B cell (primary cell): ENCODE results near the gene PPFIA4. TPM values are rescaled to one million over a fixed set of nuclear protein-coding genes. Genes with fewer than 3 reads are reported as not detected.

Source experiments
- ATAC-seq: fragments of 200-7000 bp; cut with Tn5 transposase; one replicate; pipeline ENCODE4 v1.10.0; 2021; ENCODE audit warnings: low read depth, mild to moderate bottlenecking, moderate number of reproducible peaks, moderate library complexity
- CTCF ChIA-PET: fragments of 350-600 bp; sonication (Branson Sonifier 250); formaldehyde crosslinking; loops from one replicate; lab custom pipeline; 2021; ENCODE audit warnings: antibody characterized with exemption, inconsistent platforms; lab: Charles Lee
- POLR2A ChIA-PET: fragments of 350-600 bp; sonication (Branson Sonifier 250); formaldehyde crosslinking; loops from one replicate; lab custom pipeline; 2021; ENCODE audit warnings: antibody characterized with exemption; lab: Charles Lee
- DNase-seq: peaks from one replicate; pipeline ENCODE4 v3.0.0; 2013
- H2AFZ ChIP-seq: 2 replicates; pipeline ENCODE4 v1.6.1; 2012; ENCODE audit warnings: mild to moderate bottlenecking, low read depth, low read length; ENCODE audit not compliant: insufficient read depth, poor library complexity, severe bottlenecking
- H3K27ac ChIP-seq, 2 donors: 1 replicate in 1 of 2; 2 replicates in 1 of 2; pipeline ENCODE4 v1.5.1; 2012 to 2013; ENCODE audit warnings: low read length in 2 of 2, mild to moderate bottlenecking in 2 of 2, moderate library complexity in 1 of 2
- H3K27me3 ChIP-seq, 4 experiments: fragments of 200-600 bp in 1 of 4; sonication (generic) in 1 of 4; replicated peaks in 1 of 4; 1 replicate in 2 of 4; 2 replicates in 2 of 4; pipeline versions ENCODE4 v1.6.1 to v1.7.0; 2013 to 2016; ENCODE audit warnings: low read length in 3 of 4, mild to moderate bottlenecking in 2 of 4, mixed read lengths in 1 of 4, moderate library complexity in 1 of 4; ENCODE audit not compliant: insufficient read depth in 4 of 4, control insufficient read depth in 3 of 4; ENCODE audit errors: control extremely low read depth in 1 of 4
- H3K36me3 ChIP-seq, 2 experiments: replicated peaks in 1 of 2; 1 replicate in 1 of 2; 2 replicates in 1 of 2; pipeline versions ENCODE4 v1.6.1 to v1.7.1; 2013; ENCODE audit warnings: low read length in 1 of 2; ENCODE audit not compliant: insufficient read depth in 2 of 2, control insufficient read depth in 1 of 2; ENCODE audit errors: control extremely low read depth in 1 of 2, extremely low read depth in 1 of 2
- H3K4me1 ChIP-seq, 2 donors: fragments of 200-600 bp in 1 of 2; sonication (generic) in 1 of 2; 1 replicate in 1 of 2; 2 replicates in 1 of 2; pipeline versions ENCODE4 v1.5.1 to v1.6.1; 2013 to 2017; ENCODE audit warnings: low read length in 2 of 2; ENCODE audit not compliant: control insufficient read depth in 2 of 2, insufficient read depth in 2 of 2
- H3K4me2 ChIP-seq: replicated peaks from 2 replicates; pipeline ENCODE3; 2012; ENCODE audit warnings: mild to moderate bottlenecking, low read depth, low read length; ENCODE audit not compliant: poor library complexity, severe bottlenecking
- H3K4me3 ChIP-seq, 5 experiments: fragments of 200-600 bp in 1 of 5; sonication (generic) in 1 of 5; 1 replicate in 3 of 5; 2 replicates in 2 of 5; pipeline versions ENCODE4 v1.5.1 to v1.7.0; 2011 to 2016; ENCODE audit warnings: low read length in 4 of 5, mild to moderate bottlenecking in 4 of 5, low read depth in 2 of 5, control low read depth in 1 of 5, moderate library complexity in 1 of 5; ENCODE audit not compliant: insufficient read depth in 1 of 5; ENCODE audit errors: control extremely low read depth in 1 of 5, extremely low read depth in 1 of 5
- H3K79me2 ChIP-seq: fragments of 200-600 bp; sonication (generic); one replicate; pipeline ENCODE4 v1.6.0; 2016; ENCODE audit warnings: low read length; ENCODE audit not compliant: control insufficient read depth, insufficient read depth
- H3K9ac ChIP-seq: fragments of 200-600 bp; sonication (generic); 2 replicates; pipeline ENCODE4 v1.6.1; 2017; ENCODE audit warnings: mild to moderate bottlenecking, low read length, moderate library complexity
- H3K9me3 ChIP-seq, 3 donors: one replicate each; pipeline versions ENCODE4 v1.6.1 to v1.7.1; 2013; ENCODE audit warnings: low read length in 2 of 3; ENCODE audit not compliant: control insufficient read depth in 2 of 3, insufficient read depth in 1 of 3; ENCODE audit errors: control extremely low read depth in 1 of 3
- H4K20me1 ChIP-seq: 2 replicates; pipeline ENCODE4 v1.6.0; 2012; ENCODE audit warnings: mild to moderate bottlenecking, low read length; ENCODE audit not compliant: insufficient read depth, control insufficient read depth, poor library complexity, severe bottlenecking
- H3K27ac Mint-ChIP-seq: one replicate; pipeline ENCODE4 v1.8.0; 2021; ENCODE audit warnings: mixed read lengths
- H3K27me3 Mint-ChIP-seq: one replicate; pipeline ENCODE4 v1.8.0; 2021; ENCODE audit warnings: mixed read lengths
- H3K4me1 Mint-ChIP-seq: one replicate; pipeline ENCODE4 v1.8.0; 2021; ENCODE audit warnings: mixed read lengths
- H3K4me3 Mint-ChIP-seq: one replicate; pipeline ENCODE4 v1.8.0; 2021; ENCODE audit warnings: mixed read lengths
- H3K9me3 Mint-ChIP-seq: one replicate; pipeline ENCODE4 v1.8.0; 2022; ENCODE audit warnings: mixed read lengths; ENCODE audit not compliant: insufficient read depth
- EZH2 ChIP-seq: IDR thresholded peaks from 2 replicates; pipeline ENCODE4 v1.6.1; 2012; ENCODE audit warnings: borderline replicate concordance, low read depth, mild to moderate bottlenecking, moderate library complexity, low read length; ENCODE audit not compliant: insufficient read depth, poor library complexity, severe bottlenecking
- WGBS: methylation state at CpG from one replicate; pipeline ENCODE4 v1.1.5; 2013; ENCODE audit warnings: missing lambda C conversion rate; ENCODE audit not compliant: insufficient coverage; 5-methylcytosine and 5-hydroxymethylcytosine counted together
- intact Hi-C: fragments of 100-400 bp; cut with micrococcal nuclease; formaldehyde crosslinking; loops from one replicate; pipeline ENCODE4 v1.10.0; 2022
- polyA plus RNA-seq: library from polyadenylated mRNA; depleted of rRNA; stranded (reverse); fragments of >200 nt; gene quantifications from 2 replicates; pipeline ENCODE4 v1.2.3, GENCODE V29; 2012
- total RNA-seq, 2 donors: library from RNA; stranded (reverse); fragments of 120-200 nt in 1 of 2; gene quantifications; 1 replicate in 1 of 2; 2 replicates in 1 of 2; pipeline versions ENCODE4 v1.2.3 to v1.2.4, GENCODE V29; 2013 to 2022
- TF ChIP-seq, protein P1 (sequence below): fragments of 200-600 bp; IDR thresholded peaks from one replicate; pipeline ENCODE4 v1.8.0; 2022; ENCODE audit warnings: antibody characterized with exemption, mild to moderate bottlenecking

Gene PPFIA4
- total and polyA plus RNA-seq, 2 donors (not counting 1 experiment from before 2014, with no cell fraction given): 0.09 to 0.62 TPM

DNA sequence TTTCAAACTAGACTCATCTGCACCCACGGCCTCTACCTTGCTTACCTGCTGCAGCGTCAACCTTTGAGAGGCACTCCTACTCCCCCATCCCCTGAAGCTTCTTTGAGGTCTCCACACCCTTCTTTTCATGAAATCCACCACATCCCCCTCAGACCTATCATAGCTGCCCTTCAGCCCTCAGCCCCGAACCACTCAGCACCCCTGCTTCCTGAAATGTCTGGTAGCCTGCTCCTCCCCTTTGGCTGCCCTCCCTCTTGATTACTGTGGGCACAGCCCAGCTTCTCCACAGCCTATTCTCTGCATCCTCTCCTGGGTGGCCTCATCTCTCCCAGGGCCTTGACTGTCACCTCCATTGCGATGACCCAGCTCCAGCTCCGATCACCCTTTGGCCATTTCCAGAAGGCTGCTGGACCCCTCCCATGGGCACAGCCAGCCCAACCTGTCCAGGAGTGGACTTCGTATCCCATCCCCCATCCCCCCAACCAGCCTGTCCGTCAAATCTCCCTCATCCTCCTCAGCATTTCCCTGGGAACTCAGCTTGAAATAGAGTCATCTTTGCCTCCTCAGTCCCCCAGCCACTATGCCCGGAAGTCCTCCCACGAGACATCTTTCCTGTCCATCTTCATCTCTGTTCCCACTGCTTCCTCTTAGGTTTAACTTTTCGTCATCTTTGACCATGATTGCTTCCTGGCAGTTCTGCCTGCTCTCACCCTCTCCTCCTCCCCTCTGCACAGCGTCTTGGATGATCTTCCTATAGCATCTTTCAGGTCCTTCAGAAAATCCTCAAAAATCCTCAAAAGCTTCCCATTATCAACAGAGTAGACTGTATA lies 95.1 kb downstream of the PPFIA4 start:
- no peak overlapping the region for H3K4me3 ChIP-seq
- H3K36me3 ChIP-seq: no peaks in the 10 kb centered on the region
- ATAC-seq (no peak), DNase-seq (no peak)
- no peak overlapping the region for H3K27ac ChIP-seq
- no peaks in the 10 kb centered on the region for H3K9me3 ChIP-seq
- H2AFZ ChIP-seq: no peak overlapping the region
- WGBS: 37% methylated on average over 11 of the region's 11 CpGs
- Mint-ChIP-seq H3K27ac (no peak overlapping the region), H3K9me3 (no peaks in the 10 kb centered on the region), H3K27me3 (peaks cover 81% of the 10 kb centered on the region), H3K4me3 (no peak overlapping the region), H3K4me1 (peaks cover 5% of the 10 kb centered on the region)
- ChIA-PET CTCF (no interaction called here), POLR2A (no interaction called here)
- H3K4me2 ChIP-seq: no peak overlapping the region
- intact Hi-C loops: no loop called here
- H3K27me3 ChIP-seq: peaks cover 0 to 40% (median 15%) of the 10 kb centered on the region in 4 experiments
- H3K9ac ChIP-seq: no peak overlapping the region
- TF ChIP-seq EZH2: no peak
- TF ChIP-seq, protein P1, sequence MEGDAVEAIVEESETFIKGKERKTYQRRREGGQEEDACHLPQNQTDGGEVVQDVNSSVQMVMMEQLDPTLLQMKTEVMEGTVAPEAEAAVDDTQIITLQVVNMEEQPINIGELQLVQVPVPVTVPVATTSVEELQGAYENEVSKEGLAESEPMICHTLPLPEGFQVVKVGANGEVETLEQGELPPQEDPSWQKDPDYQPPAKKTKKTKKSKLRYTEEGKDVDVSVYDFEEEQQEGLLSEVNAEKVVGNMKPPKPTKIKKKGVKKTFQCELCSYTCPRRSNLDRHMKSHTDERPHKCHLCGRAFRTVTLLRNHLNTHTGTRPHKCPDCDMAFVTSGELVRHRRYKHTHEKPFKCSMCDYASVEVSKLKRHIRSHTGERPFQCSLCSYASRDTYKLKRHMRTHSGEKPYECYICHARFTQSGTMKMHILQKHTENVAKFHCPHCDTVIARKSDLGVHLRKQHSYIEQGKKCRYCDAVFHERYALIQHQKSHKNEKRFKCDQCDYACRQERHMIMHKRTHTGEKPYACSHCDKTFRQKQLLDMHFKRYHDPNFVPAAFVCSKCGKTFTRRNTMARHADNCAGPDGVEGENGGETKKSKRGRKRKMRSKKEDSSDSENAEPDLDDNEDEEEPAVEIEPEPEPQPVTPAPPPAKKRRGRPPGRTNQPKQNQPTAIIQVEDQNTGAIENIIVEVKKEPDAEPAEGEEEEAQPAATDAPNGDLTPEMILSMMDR: no peak
- no peaks in the 10 kb centered on the region for H3K4me1 ChIP-seq
- H3K79me2 ChIP-seq: no peaks in the 10 kb centered on the region
- H4K20me1 ChIP-seq: no peaks in the 10 kb centered on the region

DNA sequence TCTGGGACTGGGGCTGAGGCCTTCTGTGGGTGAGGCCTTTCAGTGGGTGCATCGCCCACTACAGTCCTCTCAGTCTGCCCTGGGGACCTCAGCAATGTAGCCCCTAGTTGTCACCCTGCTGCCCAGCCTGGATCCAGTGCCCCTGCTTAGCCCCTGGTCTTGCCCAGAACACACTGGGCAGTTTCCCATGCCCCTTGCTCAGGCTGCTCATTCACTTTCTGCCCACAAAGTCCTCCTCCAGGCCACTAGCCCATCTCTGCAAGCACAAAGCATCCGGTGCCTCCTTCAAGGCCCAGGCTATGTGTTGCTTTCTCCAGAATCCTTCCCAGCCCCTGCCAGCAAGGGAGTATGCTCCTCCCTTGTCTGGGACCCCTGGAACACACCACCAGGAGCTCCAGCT lies 95.9 kb downstream of the PPFIA4 start:
- 100% methylated on average over 2 of the region's 2 CpGs for WGBS

More for the DNA sequence above, 95.9 kb downstream of the PPFIA4 start:
- Histone ChIP-seq H3K4me2 (no peak overlapping the region), H3K9ac (no peak overlapping the region), H3K27ac (no peak overlapping the region), H4K20me1 (no peaks in the 10 kb centered on the region), H3K27me3 (peaks cover 0 to 40% (median 21%) of the 10 kb centered on the region in 4 experiments), H3K4me3 (no peak overlapping the region), H3K79me2 (no peaks in the 10 kb centered on the region), H3K36me3 (no peaks in the 10 kb centered on the region), H3K4me1 (peaks cover 0 to under 1% of the 10 kb centered on the region in 2 donors), H2AFZ (no peak overlapping the region), H3K9me3 (no peaks in the 10 kb centered on the region)
- Mint-ChIP-seq H3K27me3 (peaks cover 85% of the 10 kb centered on the region), H3K4me3 (no peak overlapping the region), H3K27ac (no peak overlapping the region), H3K4me1 (peaks cover 9% of the 10 kb centered on the region), H3K9me3 (no peaks in the 10 kb centered on the region)
- DNase-seq (no peak), ATAC-seq (no peak)
- POLR2A ChIA-PET: no interaction called here
- CTCF ChIA-PET: no interaction called here
- intact Hi-C loops: no loop called here
- no peak for TF ChIP-seq EZH2
- TF ChIP-seq, protein P1: no peak
